ENCODE measurements around the gene SNAPIN. TPM values are rescaled to one million over a fixed set of nuclear protein-coding genes. Genes with fewer than 3 reads are reported as not detected.

The SNAPIN gene
- total RNA-seq: 10 to 100 TPM; 34.5 to 35.5 TPM
- 10 to 100 TPM; 36.9 to 44.1 (median 39.2) TPM for polyA plus RNA-seq (ENCODE audit: insufficient read length in 6 of 6)
- long read RNA-seq, donor 1, transcript SNAPIN-202 (3 exons, 922 nt): minor isoform, 5 of 465 reads
- long read RNA-seq, donor 1, transcript SNAPIN-201 (4 exons, 1,030 nt): major isoform, 32 of 465 reads
- long read RNA-seq, donor 1, partial matches to known transcripts: 300 of 465 reads
- long read RNA-seq, donor 1, other reads (novel, unspliced or antisense): 124 of 465 reads
- long read RNA-seq, donor 2, transcript SNAPIN-201 (4 exons, 1,030 nt): major isoform, 33 of 508 reads
- long read RNA-seq, donor 2, transcript SNAPIN-202 (3 exons, 922 nt): minor isoform, 5 of 508 reads
- long read RNA-seq, donor 2, partial matches to known transcripts: 200 of 508 reads
- long read RNA-seq, donor 2, other reads (novel, unspliced or antisense): 264 of 508 reads
- long read RNA-seq, donor 3, transcript SNAPIN-201 (4 exons, 1,030 nt): major isoform, 32 of 45 reads
- long read RNA-seq, donor 3, transcript SNAPIN-202 (3 exons, 922 nt): minor isoform, 8 of 45 reads
- long read RNA-seq, donor 3, partial matches to known transcripts: 0 of 45 reads
- long read RNA-seq, donor 3, other reads (novel, unspliced or antisense): 0 of 45 reads
- long read RNA-seq, donor 4, transcript SNAPIN-201 (4 exons, 1,030 nt): major isoform, 24 of 26 reads
- long read RNA-seq, donor 4, partial matches to known transcripts: 0 of 26 reads
- long read RNA-seq, donor 4, other reads (novel, unspliced or antisense): 1 of 26 reads
- long read RNA-seq, donor 5, transcript SNAPIN-202 (3 exons, 922 nt): minor isoform, 5 of 349 reads
- long read RNA-seq, donor 5, transcript SNAPIN-201 (4 exons, 1,030 nt): major isoform, 31 of 349 reads
- long read RNA-seq, donor 5, partial matches to known transcripts: 182 of 349 reads
- long read RNA-seq, donor 5, other reads (novel, unspliced or antisense): 127 of 349 reads
- long read RNA-seq, donor 6, transcript SNAPIN-201 (4 exons, 1,030 nt): major isoform, 35 of 45 reads
- long read RNA-seq, donor 6, transcript SNAPIN-202 (3 exons, 922 nt): minor isoform, 8 of 45 reads
- long read RNA-seq, donor 6, partial matches to known transcripts: 0 of 45 reads
- long read RNA-seq, donor 6, other reads (novel, unspliced or antisense): 0 of 45 reads
- long read RNA-seq, donor 7, transcript SNAPIN-202 (3 exons, 922 nt): minor isoform, 5 of 20 reads
- long read RNA-seq, donor 7, transcript SNAPIN-201 (4 exons, 1,030 nt): major isoform, 14 of 20 reads
- long read RNA-seq, donor 7, partial matches to known transcripts: 0 of 20 reads
- long read RNA-seq, donor 7, other reads (novel, unspliced or antisense): 0 of 20 reads
- long read RNA-seq, donor 8, transcript SNAPIN-201 (4 exons, 1,030 nt): major isoform, 16 of 263 reads
- long read RNA-seq, donor 8, partial matches to known transcripts: 83 of 263 reads
- long read RNA-seq, donor 8, other reads (novel, unspliced or antisense): 160 of 263 reads
- long read RNA-seq, donor 9: 0 reads
- long read RNA-seq, donor 10, transcript SNAPIN-201 (4 exons, 1,030 nt): major isoform, 35 of 40 reads
- long read RNA-seq, donor 10, partial matches to known transcripts: 0 of 40 reads
- long read RNA-seq, donor 10, other reads (novel, unspliced or antisense): 1 of 40 reads
- long read RNA-seq, donor 11, transcript SNAPIN-202 (3 exons, 922 nt): minor isoform, 12 of 69 reads
- long read RNA-seq, donor 11, transcript SNAPIN-201 (4 exons, 1,030 nt): major isoform, 50 of 69 reads
- long read RNA-seq, donor 11, partial matches to known transcripts: 0 of 69 reads
- long read RNA-seq, donor 11, other reads (novel, unspliced or antisense): 0 of 69 reads
- long read RNA-seq, donor 12, transcript SNAPIN-201 (4 exons, 1,030 nt): major isoform, 20 of 344 reads
- long read RNA-seq, donor 12, transcript SNAPIN-202 (3 exons, 922 nt): minor isoform, 6 of 344 reads
- long read RNA-seq, donor 12, partial matches to known transcripts: 156 of 344 reads
- long read RNA-seq, donor 12, other reads (novel, unspliced or antisense): 158 of 344 reads

- H3K27ac ChIP-seq: peak within 1 kb of the TSS; percentile 92
- H3K9me3 ChIP-seq: no peaks in the 10 kb centered on the region
- peak; percentile 97 for ATAC-seq
- DNase-seq: peak; percentile 87 to 96 (median 92)
- peaks cover 5 to 29% of the 10 kb centered on the region in 2 donors for H3K4me1 ChIP-seq
- peak in 1 of 2 donors; percentile 20 for TF ChIP-seq CTCF (IDR thresholded peaks at IDR 0.05)
- H3K27me3 ChIP-seq: no peaks in the 10 kb centered on the region
- intact Hi-C loops (cut with DNase I): no loop called here
- peaks cover 0 to 33% of the 10 kb centered on the region in 2 donors for H3K36me3 ChIP-seq
- peak within 1 kb of the TSS; percentile 65 to 74 for H3K4me3 ChIP-seq
Observed at GRCh38 chr1:153658400-153659174, at the start of gene SNAPIN. SNAPIN (plus strand) TSS chr1:153658703; CDS start chr1:153658744, 41 bp downstream.

DNA sequence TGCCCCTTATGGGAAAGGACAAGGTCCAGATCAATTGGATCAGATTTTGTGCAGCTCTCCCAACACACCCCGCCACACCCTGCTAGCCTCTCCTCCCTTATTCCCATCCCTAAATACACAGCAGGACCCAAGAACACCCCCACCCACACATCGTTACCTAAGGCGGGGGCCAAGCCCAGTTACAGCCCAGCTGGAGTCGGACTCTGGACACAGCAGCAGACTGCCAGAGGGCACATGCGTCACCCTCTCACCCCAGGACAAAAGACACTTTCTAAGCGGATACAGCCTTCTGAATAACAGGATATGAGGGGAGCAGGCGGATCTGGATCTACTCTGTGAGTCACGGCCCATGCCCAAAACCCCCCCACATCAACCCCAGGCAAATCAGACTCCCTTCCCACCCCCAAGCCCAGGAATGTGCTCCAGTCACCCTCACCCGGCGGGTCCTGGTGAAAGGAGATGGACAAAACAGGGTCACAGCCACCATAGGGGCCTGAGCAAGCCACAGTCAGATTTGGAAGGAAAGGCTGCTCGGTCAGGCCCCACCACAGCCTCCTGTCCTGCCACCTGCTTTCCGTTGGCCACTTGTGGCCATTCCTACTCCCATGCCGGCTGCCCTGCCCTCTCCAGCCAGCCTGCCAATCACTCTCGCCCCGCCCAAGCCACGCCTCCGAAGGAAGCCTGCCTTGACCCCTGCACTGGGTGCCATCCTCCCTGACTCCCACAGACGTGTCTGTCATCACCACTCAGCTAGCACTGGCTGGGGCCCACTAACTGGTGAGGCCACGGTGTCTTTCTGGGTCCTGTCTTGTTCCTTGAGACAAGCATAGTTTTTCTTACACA lies 49.5 kb upstream of the SNAPIN start:
- H3K4me1 ChIP-seq: peaks cover 30 to 35% of the 10 kb centered on the region in 2 donors

DNA sequence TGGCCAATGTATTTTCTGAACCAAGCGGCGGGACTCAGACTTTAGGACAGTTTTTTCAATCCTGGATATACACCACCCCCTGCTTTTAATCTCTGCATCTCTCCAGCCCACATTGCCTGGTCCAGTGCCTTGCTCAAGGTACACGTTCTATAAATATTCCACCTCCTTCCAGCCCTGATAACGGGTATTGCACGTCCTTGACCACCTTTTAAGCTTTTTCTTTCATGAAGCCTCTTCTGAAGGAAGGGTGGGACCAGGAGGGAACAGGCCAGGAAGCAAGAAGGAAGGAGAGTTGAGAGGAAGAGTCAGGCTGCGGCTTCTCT lies 49.0 kb upstream of the SNAPIN start:
- H3K9me3 ChIP-seq: no peaks in the 10 kb centered on the region
- H3K4me3 ChIP-seq: peak overlapping the region in 1 of 2 donors; percentile 51
- DNase-seq: no peak
- H3K36me3 ChIP-seq: peaks cover 0 to 17% of the 10 kb centered on the region in 2 donors
- H3K4me1 ChIP-seq: peaks cover 33 to 35% of the 10 kb centered on the region in 2 donors
- no peaks in the 10 kb centered on the region for H3K27me3 ChIP-seq
- peak overlapping the region; percentile 82 to 88 for H3K27ac ChIP-seq
- TF ChIP-seq CTCF (IDR thresholded peaks at IDR 0.05): no peak
- no peak for ATAC-seq
- intact Hi-C loops (cut with DNase I): no loop called here

More for the DNA sequence above, 49.5 kb upstream of the SNAPIN start:
- no peak for TF ChIP-seq CTCF (IDR thresholded peaks at IDR 0.05)
- intact Hi-C loops (cut with DNase I): no loop called here
- DNase-seq (peak in 3 of 4 donors; percentile 63 to 89 (median 80)), ATAC-seq (peak; percentile 62)
- peak overlapping the region; percentile 13 to 51 for H3K4me3 ChIP-seq
- peaks cover 0 to 17% of the 10 kb centered on the region in 2 donors for H3K36me3 ChIP-seq
- H3K9me3 ChIP-seq: no peaks in the 10 kb centered on the region
- no peaks in the 10 kb centered on the region for H3K27me3 ChIP-seq
- peak overlapping the region; percentile 82 to 88 for H3K27ac ChIP-seq

All from left lung (tissue), 14 donors.